GM19395 (cell line): Measurements from ENCODE around the gene GPR39.

ENCODE experiments used
- ATAC-seq: cut with Tn5 transposase; IDR thresholded peaks from one replicate; pipeline ENCODE4 v1.9.1; 2021; ENCODE audit warnings: mild to moderate bottlenecking, moderate library complexity; ENCODE audit not compliant: unreplicated experiment

GPR39 gene

GRCh38 chr2:132595693-132596092 lies 179.1 kb downstream of the GPR39 start:
- ATAC-seq, result no peak

DNA sequence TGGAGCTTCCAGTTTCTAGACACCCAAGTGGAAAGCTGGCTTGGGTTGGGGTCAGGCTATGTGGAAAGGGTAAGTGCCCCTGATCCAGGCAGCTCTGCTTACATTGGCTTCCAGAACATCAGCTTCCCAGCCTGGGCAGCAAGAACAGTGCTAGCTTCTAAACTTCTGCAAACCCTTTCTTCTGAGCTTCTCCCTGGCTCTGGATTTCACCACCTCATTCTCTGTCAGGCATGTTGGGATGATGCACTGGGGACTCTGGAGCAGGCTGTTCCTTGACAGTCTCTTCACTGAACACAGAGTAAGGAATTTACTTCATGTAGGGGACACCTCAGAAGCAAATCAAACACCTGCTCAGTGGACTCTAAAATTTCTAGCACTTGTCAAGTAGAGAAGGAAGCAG lies 180.6 kb downstream of the GPR39 start:
- ATAC-seq, result no peak

DNA sequence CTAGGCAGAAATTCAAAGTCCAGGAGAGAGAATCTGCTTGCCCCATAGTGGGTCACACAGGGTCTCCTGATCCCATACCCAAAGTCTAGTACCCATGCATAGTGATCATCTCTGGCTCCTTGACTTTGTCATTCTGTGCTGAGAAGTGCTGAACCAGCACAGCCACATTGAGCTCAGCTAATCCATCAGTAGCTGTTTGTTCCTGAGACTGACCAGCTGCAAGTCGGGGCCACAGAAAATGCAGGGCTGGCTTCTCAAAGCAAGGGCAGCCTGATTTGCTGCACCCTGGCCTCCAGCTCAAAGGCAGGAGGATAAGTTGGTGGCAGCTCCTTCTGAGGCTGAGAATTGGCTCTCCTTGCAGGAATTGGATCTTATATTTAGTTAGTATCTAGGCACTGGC lies 181.2 kb downstream of the GPR39 start:
- no peak for ATAC-seq

DNA sequence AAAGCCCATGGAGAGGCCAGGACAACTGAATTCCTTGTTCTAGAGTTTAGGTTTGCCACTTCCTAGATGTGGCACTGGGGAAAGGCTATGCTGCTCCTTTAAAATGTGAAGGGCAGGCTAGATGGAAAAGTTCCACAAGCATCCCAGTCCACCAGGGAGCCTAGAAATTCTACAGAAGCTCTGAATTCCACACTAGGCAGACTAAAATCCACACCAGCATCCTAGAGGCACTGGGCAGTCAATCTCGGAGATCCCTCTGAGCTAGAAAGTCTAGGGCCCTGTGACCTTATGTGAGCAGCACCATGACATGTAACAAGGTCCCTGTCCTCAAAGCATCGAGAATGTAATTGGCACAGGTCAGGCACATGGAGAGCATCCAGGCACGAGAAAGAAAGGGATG lies 181.9 kb downstream of the GPR39 start:
- no peak for ATAC-seq

DNA sequence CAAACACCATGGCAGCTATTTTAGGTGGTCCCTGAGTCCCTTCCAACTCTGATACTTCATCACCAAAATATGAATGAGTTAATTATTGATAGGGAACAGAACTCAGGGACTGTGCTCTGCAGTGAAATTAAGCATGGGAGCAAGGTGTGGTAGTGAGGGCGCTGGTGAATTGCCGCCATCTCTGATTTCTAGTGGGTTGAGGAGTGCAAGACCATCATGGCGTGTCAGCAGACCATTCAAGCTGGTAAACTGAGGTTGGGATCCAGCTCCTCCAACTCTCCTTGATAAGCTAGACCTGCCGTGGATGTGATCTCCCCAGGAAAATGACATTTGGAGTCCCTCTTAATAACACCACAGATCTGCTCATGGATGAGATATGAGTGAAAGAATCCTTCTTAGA lies 183.0 kb downstream of the GPR39 start:
- no peak for ATAC-seq

DNA sequence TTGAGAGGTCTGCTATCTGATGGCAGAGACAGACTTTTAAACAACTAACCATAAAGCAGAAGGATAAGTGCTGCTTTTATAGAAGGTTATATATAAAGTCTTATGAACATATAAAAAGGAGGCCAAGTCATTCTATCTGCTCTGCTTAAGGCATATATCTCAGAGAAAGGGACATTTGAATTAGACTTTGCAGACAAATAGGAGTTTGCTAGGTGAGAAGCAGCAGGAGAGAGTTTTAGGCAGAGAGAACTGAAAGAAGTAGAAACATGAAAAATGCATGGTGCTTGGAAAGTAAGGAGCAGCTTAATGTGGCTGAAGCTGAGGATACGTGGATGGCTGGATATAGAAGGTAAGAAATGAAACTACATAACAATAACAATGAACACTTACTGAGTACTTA lies 188.0 kb downstream of the GPR39 start:
- no peak for ATAC-seq

DNA sequence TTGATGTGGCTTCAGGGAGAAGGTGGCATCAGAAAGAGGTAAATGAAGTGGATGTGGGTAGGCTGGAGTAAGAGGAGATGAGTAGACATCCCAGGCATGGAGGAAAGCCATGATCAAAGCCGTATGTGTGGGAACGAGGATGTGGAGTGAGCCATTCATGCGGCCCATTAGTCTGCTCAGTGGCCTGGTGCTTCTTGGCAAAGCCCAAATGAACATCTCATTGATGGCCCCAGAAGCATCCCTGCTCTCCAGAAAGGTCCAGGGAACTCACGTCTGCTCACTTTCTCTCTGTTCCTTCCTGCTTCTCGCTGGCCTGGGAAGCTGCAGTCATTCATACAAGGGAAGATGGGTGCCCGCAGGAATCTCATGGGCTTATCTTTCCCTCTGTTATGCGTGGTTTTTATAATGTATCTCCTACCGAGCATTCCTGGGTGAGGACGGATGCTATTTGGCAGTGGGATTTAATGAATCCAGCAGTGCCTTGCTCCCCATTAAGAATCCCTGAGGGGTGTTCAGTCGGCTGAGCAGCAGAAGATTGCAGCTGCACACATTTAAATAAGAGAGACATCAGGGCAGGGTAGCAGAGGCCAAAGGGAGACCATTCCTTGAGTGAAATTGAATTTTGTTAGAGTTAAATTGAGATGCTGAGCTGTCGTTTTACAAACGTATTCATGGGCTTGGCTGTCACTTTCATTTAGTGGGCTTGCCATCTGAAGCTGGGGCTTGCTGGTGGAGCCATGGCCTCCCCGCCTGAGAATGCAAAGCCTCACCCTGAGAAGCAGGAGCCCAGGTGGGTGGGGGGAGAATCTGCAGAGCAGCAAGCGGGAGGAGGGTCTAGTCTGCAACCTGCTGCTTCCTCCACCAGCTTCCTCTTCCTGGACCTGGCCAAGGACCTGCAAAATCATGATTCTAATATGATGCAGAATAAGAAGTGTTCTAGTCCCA lies 188.9 kb downstream of the GPR39 start:
- no peak for ATAC-seq

DNA sequence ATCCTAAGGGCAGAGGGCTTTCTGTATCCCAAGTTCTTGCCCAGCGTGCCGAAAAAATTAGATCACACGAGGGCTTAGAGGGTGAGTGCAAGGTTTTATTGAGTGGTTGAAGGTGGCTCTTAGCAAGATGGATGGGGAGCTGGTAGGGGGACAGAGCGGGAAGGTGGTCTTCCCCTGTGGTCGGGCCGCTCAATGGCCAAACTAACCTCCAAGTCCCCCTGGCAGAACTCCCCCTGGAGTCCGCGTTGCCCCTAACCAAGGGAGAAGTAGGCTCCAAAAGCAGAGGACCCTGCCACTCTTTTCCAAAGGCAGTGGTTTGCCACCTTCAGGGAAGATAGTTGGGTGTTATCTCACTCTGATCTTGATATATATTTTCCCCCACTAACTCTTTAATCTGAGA lies 190.0 kb downstream of the GPR39 start:
- no peak for ATAC-seq

DNA sequence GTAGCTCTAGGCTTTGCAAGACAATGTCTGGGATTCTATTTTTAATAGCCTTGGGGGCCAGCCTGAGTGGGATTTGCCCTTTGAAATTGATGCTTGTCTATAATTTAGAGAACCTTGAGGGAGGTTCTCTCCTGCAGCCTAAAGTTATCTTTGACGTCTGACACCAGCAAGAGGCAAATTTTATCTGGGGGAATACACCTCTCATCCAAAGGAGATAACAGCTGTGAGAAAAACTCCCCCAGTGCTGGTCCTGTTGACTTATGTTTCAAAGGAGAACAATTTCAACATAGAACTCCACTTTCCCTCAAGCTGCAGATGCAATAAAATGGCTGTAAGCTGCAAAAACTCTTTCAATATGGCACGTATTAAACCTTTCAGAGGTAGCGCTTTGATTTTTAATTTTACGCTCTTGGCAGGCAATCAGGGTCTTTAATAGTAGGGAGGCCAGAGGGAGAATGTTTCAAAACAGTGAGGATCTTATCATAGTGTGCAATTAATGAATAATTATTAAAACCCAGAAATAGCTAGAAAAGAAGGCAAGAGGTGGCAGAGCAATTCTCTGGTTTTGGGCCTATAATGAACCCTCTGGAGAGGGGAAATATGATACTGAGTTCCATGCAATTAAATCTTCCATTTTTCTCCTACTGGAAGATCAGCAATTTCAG lies 191.0 kb downstream of the GPR39 start:
- ATAC-seq, result no peak

GRCh38 chr2:132608311-132608710 lies 191.7 kb downstream of the GPR39 start:
- ATAC-seq, result no peak

DNA sequence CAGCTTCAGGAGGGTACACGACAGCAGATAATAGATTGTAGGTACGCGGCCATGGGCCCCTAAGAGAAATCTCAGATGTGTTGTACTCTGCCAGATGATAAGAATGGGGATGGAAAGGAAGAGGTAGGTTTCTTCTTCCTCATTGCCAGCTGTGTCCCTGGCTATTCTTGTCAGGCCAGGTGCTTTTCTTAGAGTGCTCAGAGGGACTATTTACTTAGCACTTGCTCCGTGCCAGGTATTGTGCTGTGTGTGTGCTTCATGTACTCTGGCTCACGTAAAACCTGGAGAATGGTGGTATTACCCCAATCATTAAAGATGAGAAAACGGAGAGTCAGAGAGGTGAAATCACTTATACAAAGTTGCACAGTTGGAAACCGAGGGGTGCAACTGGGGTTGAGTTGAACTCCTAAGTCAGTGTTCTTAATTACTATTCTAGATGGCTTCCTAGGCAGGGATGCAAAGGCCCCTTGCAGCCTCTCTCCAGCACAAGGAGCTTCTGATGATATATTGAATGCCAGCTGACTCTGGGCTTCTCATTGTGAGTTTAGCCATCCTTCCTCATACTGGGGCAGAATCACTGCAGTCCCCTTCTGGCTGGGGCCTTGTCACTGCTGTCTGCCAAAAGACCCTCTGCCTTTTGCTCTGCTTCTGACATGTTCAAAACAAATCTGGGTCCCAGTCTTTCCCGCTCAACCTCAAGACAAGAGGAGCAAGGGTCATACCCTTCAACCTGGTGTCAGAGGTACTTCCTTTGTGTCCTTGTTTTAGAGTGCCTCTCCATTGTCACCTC lies 192.7 kb downstream of the GPR39 start:
- no peak for ATAC-seq

DNA sequence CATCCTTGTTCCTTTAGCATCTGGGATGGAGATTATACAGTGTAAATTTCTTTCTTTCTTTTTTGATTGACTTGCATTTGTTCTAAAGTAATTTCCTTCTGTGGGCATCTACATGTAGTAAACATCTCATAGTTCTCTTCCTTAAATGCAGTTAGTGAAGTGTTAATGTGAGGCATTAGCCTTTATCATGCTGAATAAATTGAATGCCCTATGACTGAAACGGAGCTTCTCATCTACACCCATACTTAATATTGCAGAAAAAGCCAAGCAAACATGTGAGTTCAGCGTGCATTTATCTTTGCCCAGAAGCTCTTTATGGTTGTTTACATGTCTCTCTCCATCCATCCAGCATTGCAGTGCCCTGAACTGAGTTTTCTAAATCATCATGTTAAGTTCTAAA lies 195.1 kb downstream of the GPR39 start:
- ATAC-seq, result no peak

GRCh38 chr2:132615329-132616085 lies 198.9 kb downstream of the GPR39 start:
- no peak for ATAC-seq

- no peak for ATAC-seq
Measured at GRCh38 chr2:132617989-132618388, 201.4 kb downstream of the GPR39 start.

DNA sequence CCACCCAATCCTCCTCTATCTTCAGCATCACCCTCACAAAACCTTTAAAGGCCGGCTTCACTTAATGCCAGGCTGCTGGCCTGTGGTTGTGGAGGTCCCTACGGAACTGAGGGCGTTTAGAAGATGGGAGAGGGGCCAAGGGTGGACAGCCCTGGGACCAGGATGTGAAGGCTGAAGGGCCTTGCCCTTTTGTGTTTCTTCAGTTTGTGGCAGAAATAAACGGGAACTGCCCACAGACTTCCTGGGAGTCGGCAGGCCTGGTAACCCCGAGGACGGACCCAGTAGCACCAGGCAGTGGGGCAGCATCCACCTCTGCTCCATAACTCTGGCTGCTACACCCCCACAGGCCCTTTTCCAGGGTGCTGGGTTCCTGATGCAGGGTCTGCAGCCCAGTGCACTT lies 202.1 kb downstream of the GPR39 start:
- ATAC-seq, result no peak

DNA sequence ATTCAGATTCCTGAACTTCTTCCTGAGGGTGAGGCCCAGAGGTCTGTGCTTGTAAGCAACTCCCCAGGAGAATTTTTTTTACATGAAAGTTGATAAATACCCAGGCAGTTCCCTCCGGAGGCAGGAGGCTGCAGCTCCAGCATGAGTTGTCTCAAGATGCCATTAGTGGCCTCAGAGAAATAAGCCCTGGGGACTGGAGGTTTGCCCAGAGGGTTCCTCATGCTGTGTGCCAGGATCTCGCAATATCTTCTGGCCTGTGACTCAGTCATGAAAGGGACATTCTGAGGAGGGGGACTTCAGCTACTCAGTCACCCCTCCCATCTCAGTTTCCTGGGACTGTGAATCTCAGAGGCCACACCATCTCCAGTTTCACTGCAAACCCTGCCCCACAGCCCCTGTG lies 203.5 kb downstream of the GPR39 start:
- ATAC-seq, result no peak

DNA sequence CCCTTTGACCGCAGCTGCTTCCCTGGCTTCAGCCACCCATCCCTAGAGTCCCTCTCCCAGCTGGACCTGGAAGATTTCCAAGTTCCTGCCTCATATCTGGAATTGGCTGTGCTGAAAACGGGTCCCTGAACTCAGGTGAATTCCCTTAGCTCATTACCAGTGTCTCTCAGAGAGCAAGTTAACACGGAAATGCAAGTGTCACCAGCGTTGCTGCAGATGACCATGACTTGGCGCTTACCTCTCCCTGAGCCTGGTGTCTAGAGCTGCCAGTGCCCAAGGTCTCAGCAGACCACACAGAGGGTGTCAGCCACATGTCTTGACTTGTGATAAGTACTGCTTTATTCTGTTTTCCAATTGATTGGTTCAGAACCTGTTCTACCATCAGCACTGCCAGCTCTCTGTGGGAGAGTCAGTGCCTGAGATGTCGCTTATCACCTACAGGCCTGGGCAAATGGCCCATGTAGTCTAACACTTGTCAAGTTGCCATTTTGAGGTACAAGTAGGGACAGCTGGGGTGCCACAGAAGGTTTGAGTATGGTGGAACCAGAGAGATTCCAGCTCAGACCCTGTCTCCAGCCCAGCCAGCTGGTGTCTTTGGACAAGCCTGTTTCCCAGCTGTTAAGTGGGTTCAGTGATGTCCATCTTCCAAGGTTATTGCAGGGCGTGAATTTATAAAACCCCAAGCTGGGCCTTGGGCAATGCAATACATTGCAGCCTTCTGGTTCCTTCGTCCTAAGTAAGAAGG lies 204.7 kb downstream of the GPR39 start:
- ATAC-seq, result no peak

- no peak for ATAC-seq
Measured at GRCh38 chr2:132623096-132623839, 206.7 kb downstream of the GPR39 start.

GRCh38 chr2:132627536-132627935 lies 210.9 kb downstream of the GPR39 start:
- ATAC-seq, result no peak
